B cell (primary cell): ENCODE data around the gene TEX13B. TPM values are rescaled to one million over a fixed set of nuclear protein-coding genes. Genes with fewer than 3 reads are reported as not detected.

Experiments
- ATAC-seq: fragments of 200-7000 bp; cut with Tn5 transposase; one replicate; pipeline ENCODE4 v1.10.0; 2021; ENCODE audit warnings: low read depth, mild to moderate bottlenecking, moderate number of reproducible peaks, moderate library complexity
- CTCF ChIA-PET: fragments of 350-600 bp; sonication (Branson Sonifier 250); formaldehyde crosslinking; loops from one replicate; lab custom pipeline; 2021; ENCODE audit warnings: antibody characterized with exemption, inconsistent platforms; lab: Charles Lee
- POLR2A ChIA-PET: fragments of 350-600 bp; sonication (Branson Sonifier 250); formaldehyde crosslinking; loops from one replicate; lab custom pipeline; 2021; ENCODE audit warnings: antibody characterized with exemption; lab: Charles Lee
- DNase-seq: peaks from one replicate; pipeline ENCODE4 v3.0.0; 2013
- H2AFZ ChIP-seq: 2 replicates; pipeline ENCODE4 v1.6.1; 2012; ENCODE audit warnings: mild to moderate bottlenecking, low read depth, low read length; ENCODE audit not compliant: insufficient read depth, poor library complexity, severe bottlenecking
- H3K27ac ChIP-seq, 2 donors: 1 replicate in 1 of 2; 2 replicates in 1 of 2; pipeline ENCODE4 v1.5.1; 2012 to 2013; ENCODE audit warnings: low read length in 2 of 2, mild to moderate bottlenecking in 2 of 2, moderate library complexity in 1 of 2
- H3K27me3 ChIP-seq, 4 experiments: fragments of 200-600 bp in 1 of 4; sonication (generic) in 1 of 4; replicated peaks in 1 of 4; 1 replicate in 2 of 4; 2 replicates in 2 of 4; pipeline versions ENCODE4 v1.6.1 to v1.7.0; 2013 to 2016; ENCODE audit warnings: low read length in 3 of 4, mild to moderate bottlenecking in 2 of 4, mixed read lengths in 1 of 4, moderate library complexity in 1 of 4; ENCODE audit not compliant: insufficient read depth in 4 of 4, control insufficient read depth in 3 of 4; ENCODE audit errors: control extremely low read depth in 1 of 4
- H3K36me3 ChIP-seq, 2 experiments: replicated peaks in 1 of 2; 1 replicate in 1 of 2; 2 replicates in 1 of 2; pipeline versions ENCODE4 v1.6.1 to v1.7.1; 2013; ENCODE audit warnings: low read length in 1 of 2; ENCODE audit not compliant: insufficient read depth in 2 of 2, control insufficient read depth in 1 of 2; ENCODE audit errors: control extremely low read depth in 1 of 2, extremely low read depth in 1 of 2
- H3K4me1 ChIP-seq, 2 donors: fragments of 200-600 bp in 1 of 2; sonication (generic) in 1 of 2; 1 replicate in 1 of 2; 2 replicates in 1 of 2; pipeline versions ENCODE4 v1.5.1 to v1.6.1; 2013 to 2017; ENCODE audit warnings: low read length in 2 of 2; ENCODE audit not compliant: control insufficient read depth in 2 of 2, insufficient read depth in 2 of 2
- H3K4me2 ChIP-seq: replicated peaks from 2 replicates; pipeline ENCODE3; 2012; ENCODE audit warnings: mild to moderate bottlenecking, low read depth, low read length; ENCODE audit not compliant: poor library complexity, severe bottlenecking
- H3K4me3 ChIP-seq, 5 experiments: fragments of 200-600 bp in 1 of 5; sonication (generic) in 1 of 5; 1 replicate in 3 of 5; 2 replicates in 2 of 5; pipeline versions ENCODE4 v1.5.1 to v1.7.0; 2011 to 2016; ENCODE audit warnings: low read length in 4 of 5, mild to moderate bottlenecking in 4 of 5, low read depth in 2 of 5, control low read depth in 1 of 5, moderate library complexity in 1 of 5; ENCODE audit not compliant: insufficient read depth in 1 of 5; ENCODE audit errors: control extremely low read depth in 1 of 5, extremely low read depth in 1 of 5
- H3K79me2 ChIP-seq: fragments of 200-600 bp; sonication (generic); one replicate; pipeline ENCODE4 v1.6.0; 2016; ENCODE audit warnings: low read length; ENCODE audit not compliant: control insufficient read depth, insufficient read depth
- H3K9ac ChIP-seq: fragments of 200-600 bp; sonication (generic); 2 replicates; pipeline ENCODE4 v1.6.1; 2017; ENCODE audit warnings: mild to moderate bottlenecking, low read length, moderate library complexity
- H3K9me3 ChIP-seq, 3 donors: one replicate each; pipeline versions ENCODE4 v1.6.1 to v1.7.1; 2013; ENCODE audit warnings: low read length in 2 of 3; ENCODE audit not compliant: control insufficient read depth in 2 of 3, insufficient read depth in 1 of 3; ENCODE audit errors: control extremely low read depth in 1 of 3
- H4K20me1 ChIP-seq: 2 replicates; pipeline ENCODE4 v1.6.0; 2012; ENCODE audit warnings: mild to moderate bottlenecking, low read length; ENCODE audit not compliant: insufficient read depth, control insufficient read depth, poor library complexity, severe bottlenecking
- H3K27ac Mint-ChIP-seq: one replicate; pipeline ENCODE4 v1.8.0; 2021; ENCODE audit warnings: mixed read lengths
- H3K27me3 Mint-ChIP-seq: one replicate; pipeline ENCODE4 v1.8.0; 2021; ENCODE audit warnings: mixed read lengths
- H3K4me1 Mint-ChIP-seq: one replicate; pipeline ENCODE4 v1.8.0; 2021; ENCODE audit warnings: mixed read lengths
- H3K4me3 Mint-ChIP-seq: one replicate; pipeline ENCODE4 v1.8.0; 2021; ENCODE audit warnings: mixed read lengths
- H3K9me3 Mint-ChIP-seq: one replicate; pipeline ENCODE4 v1.8.0; 2022; ENCODE audit warnings: mixed read lengths; ENCODE audit not compliant: insufficient read depth
- CTCF ChIP-seq: fragments of 200-600 bp; IDR thresholded peaks from one replicate; pipeline ENCODE4 v1.8.0; 2022; ENCODE audit warnings: antibody characterized with exemption, mild to moderate bottlenecking
- EZH2 ChIP-seq: IDR thresholded peaks from 2 replicates; pipeline ENCODE4 v1.6.1; 2012; ENCODE audit warnings: borderline replicate concordance, low read depth, mild to moderate bottlenecking, moderate library complexity, low read length; ENCODE audit not compliant: insufficient read depth, poor library complexity, severe bottlenecking
- WGBS: methylation state at CpG from one replicate; pipeline ENCODE4 v1.1.5; 2013; ENCODE audit warnings: missing lambda C conversion rate; ENCODE audit not compliant: insufficient coverage; 5-methylcytosine and 5-hydroxymethylcytosine counted together
- intact Hi-C: fragments of 100-400 bp; cut with micrococcal nuclease; formaldehyde crosslinking; loops from one replicate; pipeline ENCODE4 v1.10.0; 2022
- polyA plus RNA-seq: library from polyadenylated mRNA; depleted of rRNA; stranded (reverse); fragments of >200 nt; gene quantifications from 2 replicates; pipeline ENCODE4 v1.2.3, GENCODE V29; 2012
- total RNA-seq, 2 donors: library from RNA; stranded (reverse); fragments of 120-200 nt in 1 of 2; gene quantifications; 1 replicate in 1 of 2; 2 replicates in 1 of 2; pipeline versions ENCODE4 v1.2.3 to v1.2.4, GENCODE V29; 2013 to 2022

The TEX13B gene
- total and polyA plus RNA-seq, 2 donors (not counting 1 experiment from before 2014, with no cell fraction given): not detected

- Histone ChIP-seq H3K36me3 (no peaks in the 10 kb centered on the region), H3K4me3 (no peak overlapping the region), H2AFZ (no peak overlapping the region), H3K9me3 (no peaks in the 10 kb centered on the region), H3K79me2 (no peaks in the 10 kb centered on the region), H3K9ac (no peak overlapping the region), H3K27me3 (peaks cover 0 to 5% (median 0%) of the 10 kb centered on the region in 4 experiments), H4K20me1 (no peaks in the 10 kb centered on the region), H3K4me2 (no peak overlapping the region), H3K4me1 (no peaks in the 10 kb centered on the region), H3K27ac (no peak overlapping the region)
- H3K27ac Mint-ChIP-seq: no peak overlapping the region
- ATAC-seq (no peak), DNase-seq (no peak)
- no peaks in the 10 kb centered on the region for H3K9me3 Mint-ChIP-seq
- CTCF ChIA-PET: no interaction called here
- WGBS: no CpG with 5 or more reads among the region's 1 CpG
- no peak overlapping the region for H3K4me3 Mint-ChIP-seq
- peaks cover 6% of the 10 kb centered on the region for H3K27me3 Mint-ChIP-seq
- TF ChIP-seq CTCF (no peak), EZH2 (no peak)
- POLR2A ChIA-PET: no interaction called here
- intact Hi-C loops: no loop called here
- H3K4me1 Mint-ChIP-seq: no peaks in the 10 kb centered on the region
These were observed 47.9 kb downstream of the TEX13B start for GRCh38 chrX:107934262-107934661.

Other genes with a start within 250 kb of the TEX13B start
- 435 and 447 TPM in 2 replicates for gene TSC22D3, start 206.6 kb downstream of the TEX13B start, total RNA-seq
- 3,050 and 4,601 TPM in 2 replicates for gene TSC22D3, start 206.6 kb downstream of the TEX13B start, polyA plus RNA-seq
- not detected in 2 replicates for gene NCBP2L, start 204.6 kb downstream of the TEX13B start, total RNA-seq
- gene NCBP2L, start 204.6 kb downstream of the TEX13B start, polyA plus RNA-seq: not detected in 2 replicates
- gene MID2, start 156.5 kb downstream of the TEX13B start, total RNA-seq: 4.2 and 5.8 TPM in 2 replicates
- 0.35 and 1.7 TPM in 2 replicates for gene MID2, start 156.5 kb downstream of the TEX13B start, polyA plus RNA-seq
- 8.6 and 16.8 TPM in 2 replicates for gene VSIG1, start 62.7 kb upstream of the TEX13B start, total RNA-seq
- 0.97 and 5.4 TPM in 2 replicates for gene VSIG1, start 62.7 kb upstream of the TEX13B start, polyA plus RNA-seq
- gene PSMD10, start 109.2 kb upstream of the TEX13B start, total RNA-seq: 22.6 and 27.4 TPM in 2 replicates
- 9.6 and 16.3 TPM in 2 replicates for gene PSMD10, start 109.2 kb upstream of the TEX13B start, polyA plus RNA-seq
- 9.5 and 11.4 TPM in 2 replicates for gene ATG4A, start 109.4 kb upstream of the TEX13B start, total RNA-seq
- gene ATG4A, start 109.4 kb upstream of the TEX13B start, polyA plus RNA-seq: 4.4 and 6.1 TPM in 2 replicates